Colonic mucosa (tissue), 4 donors: ENCODE data around the gene ACAP3. TPM values are rescaled to one million over a fixed set of nuclear protein-coding genes. Genes with fewer than 3 reads are reported as not detected.

Experiments
- DNase-seq: peaks from one replicate; pipeline ENCODE4 v3.0.0-alpha.2; 2020
- H3K27ac ChIP-seq: fragments of 200-600 bp; one replicate; pipeline ENCODE4 v1.8.0; 2021
- H3K27me3 ChIP-seq: fragments of 200-600 bp; one replicate; pipeline ENCODE4 v1.8.0; 2021
- H3K36me3 ChIP-seq: fragments of 200-600 bp; one replicate; pipeline ENCODE4 v1.8.0; 2021
- H3K4me1 ChIP-seq: fragments of 200-600 bp; one replicate; pipeline ENCODE4 v1.8.0; 2021; ENCODE audit warnings: mild to moderate bottlenecking
- H3K4me3 ChIP-seq: fragments of 200-600 bp; one replicate; pipeline ENCODE4 v1.8.0; 2021
- H3K9ac ChIP-seq, 2 donors: one replicate each; pipeline ENCODE4 v1.7.0; 2013; ENCODE audit warnings: control low read depth in 2 of 2, low read depth in 2 of 2, low read length in 2 of 2
- H3K9me3 ChIP-seq: fragments of 200-600 bp; one replicate; pipeline ENCODE4 v1.8.0; 2021
- intact Hi-C: fragments of 100-400 bp; cut with DNase I; formaldehyde crosslinking; loops from one replicate; pipeline ENCODE4 v1.14.1; 2022
- total RNA-seq, 2 donors: library from RNA; stranded (reverse); fragmentation: NEBNext Ultra II Directional in 1 of 2; extraction: Animal tissue kit (Norgen Biotek cat#: 25700) in 1 of 2; gene quantifications; one replicate each; pipeline ENCODE4 v1.2.1, GENCODE V29; 2021
- TF ChIP-seq, protein P1 (sequence below): fragments of 200-600 bp; IDR thresholded peaks from one replicate; pipeline ENCODE4 v1.8.0; 2022; ENCODE audit warnings: antibody characterized with exemption, mild to moderate bottlenecking
- donor health status: healthy.
- donor health status: DM: no; HTN: no; CAD: no.
- donor health status: DM: no; HTN: no; CAD: no.

ACAP3 gene
- total RNA-seq, 2 donors from 2014 or later, result 34.1 to 68.1 TPM

DNA sequence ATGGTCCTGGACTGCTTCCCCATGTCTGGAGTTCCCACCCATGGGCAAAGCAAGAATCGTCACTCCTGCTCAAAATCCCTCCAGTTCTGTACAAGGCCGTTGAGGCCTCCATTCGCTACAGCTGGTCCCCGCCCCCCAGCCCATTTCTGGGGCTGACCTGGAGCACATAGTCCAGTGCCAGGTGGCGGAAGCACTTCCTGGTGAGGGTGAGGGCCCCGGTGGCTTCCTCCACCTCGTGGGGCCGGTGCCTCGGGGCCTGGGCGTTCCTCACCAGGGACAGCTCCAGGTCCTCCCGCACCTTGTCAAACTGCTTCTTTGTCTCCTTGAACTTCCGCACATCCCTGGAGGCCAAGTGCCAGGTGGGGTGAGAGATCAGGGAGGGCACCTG is 7.4 kb downstream of the ACAP3 start:
- no peak overlapping the region for H3K27ac ChIP-seq
- no peak for DNase-seq

DNA sequence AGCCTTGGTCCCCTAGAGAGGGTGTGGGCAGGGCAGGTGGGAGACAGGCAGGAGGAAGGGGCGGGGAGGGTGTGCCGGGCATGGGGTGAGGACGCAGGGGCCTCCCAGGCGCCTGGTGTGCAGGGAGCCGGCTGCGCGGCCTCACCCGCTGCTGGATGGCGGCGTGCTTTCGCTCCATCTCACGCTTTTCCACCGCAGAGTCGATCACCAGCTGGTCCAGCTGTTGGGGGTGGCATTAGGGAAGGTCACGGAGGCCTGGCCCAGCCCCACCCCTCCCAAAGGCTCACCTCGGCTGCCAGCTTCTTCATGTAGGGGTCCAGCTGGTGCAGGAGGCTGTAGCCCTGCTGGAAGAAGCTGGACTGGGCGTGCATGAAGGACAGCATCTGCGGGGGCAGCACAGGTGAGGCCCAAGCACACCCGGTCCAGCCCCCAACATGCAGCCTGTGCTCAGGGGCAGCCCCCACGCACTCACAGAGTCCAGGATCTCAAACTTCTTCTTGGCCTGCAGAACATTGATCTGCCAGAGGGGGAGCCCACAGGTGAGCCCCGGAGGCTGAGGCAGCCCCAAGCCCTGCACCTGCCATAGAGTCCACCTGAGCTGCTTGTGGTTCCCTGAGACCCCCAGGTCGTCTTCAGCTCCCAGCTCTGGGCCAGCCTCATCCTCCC is 7.9 kb downstream of the ACAP3 start:
- intact Hi-C loops, result loop anchor here (10.0 kb wide), 1 partner anchor 315 kb away; the partner anchor contains the start of gene PERM1

More for the DNA sequence above, 7.4 kb downstream of the ACAP3 start:
- Histone ChIP-seq H3K27me3 (no peaks in the 10 kb centered on the region), H3K9me3 (no peaks in the 10 kb centered on the region), H3K4me1 (peaks cover 10% of the 10 kb centered on the region), H3K36me3 (no peaks in the 10 kb centered on the region), H3K4me3 (no peak overlapping the region), H3K9ac (no peak overlapping the region)
- intact Hi-C loops, result no loop called here
- TF ChIP-seq, protein P1, sequence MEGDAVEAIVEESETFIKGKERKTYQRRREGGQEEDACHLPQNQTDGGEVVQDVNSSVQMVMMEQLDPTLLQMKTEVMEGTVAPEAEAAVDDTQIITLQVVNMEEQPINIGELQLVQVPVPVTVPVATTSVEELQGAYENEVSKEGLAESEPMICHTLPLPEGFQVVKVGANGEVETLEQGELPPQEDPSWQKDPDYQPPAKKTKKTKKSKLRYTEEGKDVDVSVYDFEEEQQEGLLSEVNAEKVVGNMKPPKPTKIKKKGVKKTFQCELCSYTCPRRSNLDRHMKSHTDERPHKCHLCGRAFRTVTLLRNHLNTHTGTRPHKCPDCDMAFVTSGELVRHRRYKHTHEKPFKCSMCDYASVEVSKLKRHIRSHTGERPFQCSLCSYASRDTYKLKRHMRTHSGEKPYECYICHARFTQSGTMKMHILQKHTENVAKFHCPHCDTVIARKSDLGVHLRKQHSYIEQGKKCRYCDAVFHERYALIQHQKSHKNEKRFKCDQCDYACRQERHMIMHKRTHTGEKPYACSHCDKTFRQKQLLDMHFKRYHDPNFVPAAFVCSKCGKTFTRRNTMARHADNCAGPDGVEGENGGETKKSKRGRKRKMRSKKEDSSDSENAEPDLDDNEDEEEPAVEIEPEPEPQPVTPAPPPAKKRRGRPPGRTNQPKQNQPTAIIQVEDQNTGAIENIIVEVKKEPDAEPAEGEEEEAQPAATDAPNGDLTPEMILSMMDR, result no peak

DNA sequence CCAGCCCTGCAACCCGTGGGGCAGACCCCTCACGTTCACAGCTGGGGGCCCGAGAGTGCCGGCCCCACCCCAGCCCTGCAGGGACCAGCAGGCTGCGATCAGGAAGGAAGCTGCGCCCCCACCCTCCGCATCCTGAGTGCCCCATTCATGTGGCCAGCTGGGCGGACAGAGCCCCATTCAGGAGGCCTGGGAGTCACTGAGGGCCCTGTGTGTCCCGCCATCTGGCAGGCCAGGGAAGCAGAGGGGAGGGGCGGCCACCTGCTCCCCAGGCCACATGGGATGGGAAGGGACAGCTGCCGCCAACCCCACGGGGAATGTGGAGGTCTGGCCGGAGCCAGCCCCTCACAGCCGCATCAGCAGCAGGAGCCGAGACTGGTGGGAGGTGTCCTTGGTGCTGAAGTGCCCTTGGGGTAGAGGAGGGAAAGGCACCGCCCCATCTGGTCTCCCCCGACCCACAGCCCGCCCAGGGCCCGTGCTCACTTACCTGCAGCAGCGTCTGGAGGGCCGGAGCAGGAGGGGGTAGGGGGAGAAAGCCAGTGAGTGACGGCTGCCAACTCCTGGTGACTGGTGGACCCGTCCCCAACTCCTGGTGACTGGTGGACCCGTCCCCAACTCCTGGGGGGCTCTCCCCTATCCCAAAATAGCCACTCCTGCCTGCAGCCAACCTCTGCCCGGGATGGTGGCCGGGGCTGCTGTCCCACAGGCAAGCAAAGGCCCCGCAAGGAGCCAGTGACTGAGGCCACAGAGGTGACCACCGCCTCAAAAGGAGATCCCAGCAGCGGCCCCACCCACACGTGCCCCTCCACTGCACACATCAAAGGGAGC is 8.7 kb downstream of the ACAP3 start:
- H3K4me1 ChIP-seq, result no peaks in the 10 kb centered on the region
- H3K27ac ChIP-seq, result no peak overlapping the region
- no peak for DNase-seq
- H3K9me3 ChIP-seq, result no peaks in the 10 kb centered on the region
- intact Hi-C loops, result loop anchor here (10.0 kb wide), 1 partner anchor 314 kb away; the partner anchor contains the start of gene PERM1
- TF ChIP-seq, protein P1, result no peak
- no peak overlapping the region for H3K9ac ChIP-seq
- no peaks in the 10 kb centered on the region for H3K27me3 ChIP-seq
- no peaks in the 10 kb centered on the region for H3K36me3 ChIP-seq
- H3K4me3 ChIP-seq, result no peak overlapping the region

More for the DNA sequence above, 7.9 kb downstream of the ACAP3 start:
- no peak overlapping the region for H3K4me3 ChIP-seq
- DNase-seq, result no peak
- no peaks in the 10 kb centered on the region for H3K9me3 ChIP-seq
- no peaks in the 10 kb centered on the region for H3K36me3 ChIP-seq
- TF ChIP-seq, protein P1, result peak; percentile 23
- no peak overlapping the region for H3K9ac ChIP-seq
- H3K4me1 ChIP-seq, result peaks cover 5% of the 10 kb centered on the region
- no peak overlapping the region for H3K27ac ChIP-seq
- no peaks in the 10 kb centered on the region for H3K27me3 ChIP-seq

DNA sequence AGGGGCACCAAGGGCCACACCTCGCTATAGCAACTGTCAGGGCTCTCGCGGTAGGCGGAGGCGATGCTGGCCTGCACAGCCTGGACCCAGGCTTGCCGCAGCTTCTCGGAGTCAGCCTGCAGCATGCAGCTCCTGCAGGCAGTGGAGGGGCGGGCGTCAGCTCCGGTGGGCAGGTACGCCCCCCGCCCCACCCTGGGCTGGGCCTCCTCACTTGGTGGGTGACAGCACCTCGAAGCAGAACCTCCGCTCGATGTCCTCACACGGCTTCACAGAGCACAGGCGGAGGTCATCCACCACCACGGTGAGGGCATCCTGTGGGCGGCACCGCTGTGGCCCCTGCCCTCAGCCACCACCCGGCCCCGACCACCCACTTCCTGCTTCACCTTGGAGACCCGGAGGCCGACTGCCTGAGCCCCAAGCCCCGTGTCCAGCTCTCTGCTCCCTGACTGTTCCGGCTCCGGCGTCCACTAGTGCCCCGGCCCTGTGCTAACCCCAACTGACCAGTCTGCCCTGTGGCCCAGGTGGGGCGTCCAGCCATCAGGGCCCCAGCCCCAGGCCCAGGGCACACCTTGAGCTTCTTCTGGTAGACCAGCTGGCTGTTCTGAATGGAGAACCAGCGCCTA is 9.8 kb downstream of the ACAP3 start:
- DNase-seq, result no peak
- intact Hi-C loops, result loop anchor here (10.0 kb wide), 1 partner anchor 313 kb away; the partner anchor contains the start of gene PERM1
- no peaks in the 10 kb centered on the region for H3K36me3 ChIP-seq

More for the DNA sequence above, 9.8 kb downstream of the ACAP3 start:
- Histone ChIP-seq H3K27me3 (no peaks in the 10 kb centered on the region), H3K4me1 (no peaks in the 10 kb centered on the region), H3K4me3 (no peak overlapping the region), H3K9me3 (no peaks in the 10 kb centered on the region), H3K27ac (no peak overlapping the region), H3K9ac (no peak overlapping the region)
- TF ChIP-seq, protein P1, result no peak
